ENCODE data around the gene ASPN.

- no peak for TF ChIP-seq CTCF (IDR thresholded peaks at IDR 0.05; ENCODE audit: low read length)
- TF ChIP-seq EZH2 (IDR thresholded peaks at IDR 0.05; ENCODE audit: borderline replicate concordance, low read length): no peak
Measured at GRCh38 chr9:92408747-92409478, 73.4 kb downstream of the ASPN start.

Data from OCI-LY1 (cell line).